ENCODE results near the gene WDR91.

Gene WDR91

DNA sequence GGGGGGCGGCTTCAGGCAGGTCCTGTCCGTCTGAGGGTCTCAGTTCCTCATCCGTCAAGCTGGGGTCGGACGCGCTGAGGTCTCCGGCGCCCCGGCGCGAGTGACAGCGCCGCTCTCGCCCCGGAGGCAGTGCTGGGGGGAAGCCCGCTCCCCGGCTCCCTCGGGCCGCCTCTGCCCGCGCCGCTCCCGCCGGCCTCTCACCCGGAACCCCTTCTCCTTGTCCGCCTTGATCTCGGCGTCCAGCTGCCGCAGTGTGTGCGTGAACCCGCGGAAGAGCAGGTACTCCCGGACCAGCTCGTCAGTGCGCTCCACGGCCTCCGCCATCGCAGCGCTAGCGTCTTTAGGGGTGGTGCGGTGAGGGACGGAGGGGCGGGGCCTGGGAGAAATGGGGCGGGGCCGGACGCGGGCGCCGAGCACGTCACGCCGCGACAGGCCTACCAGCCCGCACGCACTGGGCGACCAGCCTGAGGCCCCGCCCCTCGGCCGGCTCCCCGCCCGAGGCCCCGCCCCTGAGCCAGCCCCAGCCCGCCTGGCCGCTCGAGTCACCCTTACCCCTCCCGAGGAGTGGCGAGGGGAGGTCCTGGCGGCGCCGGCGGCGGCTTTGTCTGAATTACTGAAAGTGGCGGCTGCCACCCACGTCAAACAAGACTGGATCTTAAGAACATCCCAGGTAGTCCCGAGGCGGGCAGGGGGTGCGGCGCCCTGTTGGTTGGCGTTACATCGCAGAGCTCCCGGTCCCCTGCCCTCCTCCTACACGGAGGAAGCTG lies at the start of gene WDR91:
Gene WDR91 (minus strand): TSS at position 348 of the 767 bp plus-strand sequence. CDS start 24 bp downstream, at position 324.
- peak; percentile 95 for DNase-seq (ENCODE audit: low read depth, low spot score)

DNA sequence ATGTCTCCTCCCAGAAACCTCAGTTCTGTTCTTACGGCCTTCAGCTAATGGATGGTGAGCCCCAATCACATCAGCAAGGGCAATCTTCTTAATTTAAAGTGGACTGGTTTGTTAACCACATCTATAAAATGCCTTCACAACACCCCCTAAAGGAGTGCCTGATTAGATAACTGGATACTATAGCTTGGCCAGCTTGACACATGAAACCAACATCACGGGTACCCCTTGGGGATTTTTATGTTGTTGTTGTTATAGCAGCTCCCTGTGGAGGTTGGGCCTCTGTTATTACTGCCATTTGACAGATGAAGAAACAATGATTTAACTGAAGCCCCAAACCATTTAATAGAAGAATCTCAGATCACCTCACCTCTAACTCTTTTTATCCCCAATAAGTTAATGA lies 49.1 kb upstream of the WDR91 start:
- no peak for DNase-seq (ENCODE audit: low read depth, low spot score)

DNA sequence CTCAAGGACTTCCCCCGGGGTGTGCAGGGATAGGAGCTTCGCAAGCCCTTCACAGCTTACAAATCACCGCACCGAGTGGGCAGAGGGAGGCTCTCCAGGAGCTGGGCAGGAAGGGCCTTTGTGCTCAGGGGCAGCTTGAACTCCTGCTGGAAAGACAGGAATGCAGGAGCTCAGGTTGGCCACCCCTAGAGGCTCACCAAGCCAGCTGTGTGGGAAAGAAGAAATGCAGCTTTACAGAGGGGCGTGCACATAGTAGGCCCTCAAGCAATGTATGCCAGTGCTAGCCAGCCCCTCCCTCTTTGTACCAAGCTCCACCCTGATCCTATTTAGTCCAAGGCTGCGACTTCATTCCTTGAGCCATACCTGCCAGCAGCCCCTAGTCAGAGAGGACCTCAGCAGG lies 48.4 kb upstream of the WDR91 start:
- no peak for DNase-seq (ENCODE audit: low read depth, low spot score)

- DNase-seq (ENCODE audit: low read depth, low spot score): no peak
These were observed 47.3 kb upstream of the WDR91 start for GRCh38 chr7:135258585-135258984.

- no peak for DNase-seq (ENCODE audit: low read depth, low spot score)
These were observed 46.5 kb upstream of the WDR91 start for GRCh38 chr7:135257790-135258189.

GRCh38 chr7:135253851-135254771 lies 42.8 kb upstream of the WDR91 start:
- no peak for DNase-seq (ENCODE audit: low read depth, low spot score)

DNA sequence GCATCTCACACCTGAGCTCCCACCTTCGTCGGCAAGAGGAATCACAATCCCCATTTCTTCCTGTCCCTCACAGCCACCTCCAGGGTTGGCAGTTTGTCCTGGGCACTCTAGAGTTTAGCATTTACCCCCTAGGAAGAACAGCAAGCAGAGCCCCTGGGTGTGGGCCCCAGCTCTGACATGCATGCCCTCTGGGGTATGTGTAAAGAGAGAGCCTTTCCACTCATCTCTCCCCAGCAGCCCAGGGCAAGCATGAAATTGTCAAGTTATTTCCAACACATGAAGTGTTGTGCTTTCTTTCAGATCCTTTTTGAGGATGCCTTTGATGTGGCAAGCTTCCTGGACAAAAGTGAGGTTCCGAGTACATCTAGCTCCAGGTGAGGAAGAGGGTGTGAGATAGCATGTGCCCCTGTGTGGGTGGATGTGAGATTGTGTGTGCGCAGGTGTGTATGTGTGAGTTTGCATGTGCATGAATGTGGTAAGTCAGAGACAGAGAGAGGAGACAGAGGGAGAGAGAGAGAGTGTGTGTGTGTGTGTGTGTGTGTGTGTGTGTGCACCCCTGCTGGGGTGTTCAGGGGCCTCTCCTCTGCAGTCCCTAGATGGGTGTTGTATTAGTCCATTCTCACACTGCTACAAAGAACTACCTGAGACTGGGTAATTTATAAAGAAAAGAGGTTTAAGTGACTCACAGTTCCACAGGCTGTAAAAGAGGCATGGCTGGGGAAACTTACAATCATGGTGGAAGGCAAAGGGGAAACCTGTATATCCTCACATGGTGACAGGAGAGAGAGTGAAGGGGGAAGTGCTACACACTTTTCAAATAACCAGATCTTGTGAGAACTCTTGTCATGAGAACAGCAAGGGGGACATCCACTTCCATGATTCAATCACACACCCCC lies 40.4 kb upstream of the WDR91 start:
- DNase-seq (ENCODE audit: low read depth, low spot score): no peak

- no peak for DNase-seq (ENCODE audit: low read depth, low spot score)
These were observed 37.2 kb upstream of the WDR91 start for GRCh38 chr7:135248546-135248945.

DNA sequence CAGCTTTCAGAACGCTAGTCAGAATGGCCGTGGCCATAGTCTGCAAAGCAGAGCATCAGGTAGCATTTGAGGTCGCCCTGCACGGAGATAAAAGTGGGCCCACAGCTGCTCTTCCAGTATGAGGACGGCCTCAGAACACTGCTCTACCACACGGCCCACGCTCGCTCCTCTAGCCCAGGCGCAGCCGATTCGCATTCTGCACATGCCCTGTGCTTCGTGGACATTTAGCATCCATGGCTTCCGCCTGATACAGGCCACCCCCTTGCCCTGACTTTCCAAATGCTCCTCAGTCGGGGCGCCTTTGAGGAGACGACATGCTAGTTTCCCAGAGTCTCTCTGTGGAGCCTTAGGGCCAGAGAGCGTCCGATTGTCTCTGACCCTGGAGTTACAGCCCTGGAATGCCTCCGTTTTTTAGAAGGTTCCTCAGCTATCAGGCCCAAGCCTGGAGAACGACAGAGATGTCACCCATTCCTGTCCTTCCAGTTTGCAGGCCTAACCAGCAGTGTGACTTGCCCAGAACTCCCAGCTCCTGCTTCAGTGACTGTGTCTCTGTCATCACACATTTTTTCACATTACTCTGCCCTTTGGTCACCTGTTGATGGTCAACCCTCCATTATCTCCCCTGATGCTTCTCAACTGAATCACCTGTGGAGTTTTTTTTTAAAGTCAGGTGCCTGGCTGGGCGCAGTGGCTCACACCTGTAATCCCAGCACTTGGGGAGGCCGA lies 36.6 kb upstream of the WDR91 start:
- DNase-seq (ENCODE audit: low read depth, low spot score): no peak

GRCh38 chr7:135246191-135246825 lies 35.0 kb upstream of the WDR91 start:
- no peak for DNase-seq (ENCODE audit: low read depth, low spot score)

DNA sequence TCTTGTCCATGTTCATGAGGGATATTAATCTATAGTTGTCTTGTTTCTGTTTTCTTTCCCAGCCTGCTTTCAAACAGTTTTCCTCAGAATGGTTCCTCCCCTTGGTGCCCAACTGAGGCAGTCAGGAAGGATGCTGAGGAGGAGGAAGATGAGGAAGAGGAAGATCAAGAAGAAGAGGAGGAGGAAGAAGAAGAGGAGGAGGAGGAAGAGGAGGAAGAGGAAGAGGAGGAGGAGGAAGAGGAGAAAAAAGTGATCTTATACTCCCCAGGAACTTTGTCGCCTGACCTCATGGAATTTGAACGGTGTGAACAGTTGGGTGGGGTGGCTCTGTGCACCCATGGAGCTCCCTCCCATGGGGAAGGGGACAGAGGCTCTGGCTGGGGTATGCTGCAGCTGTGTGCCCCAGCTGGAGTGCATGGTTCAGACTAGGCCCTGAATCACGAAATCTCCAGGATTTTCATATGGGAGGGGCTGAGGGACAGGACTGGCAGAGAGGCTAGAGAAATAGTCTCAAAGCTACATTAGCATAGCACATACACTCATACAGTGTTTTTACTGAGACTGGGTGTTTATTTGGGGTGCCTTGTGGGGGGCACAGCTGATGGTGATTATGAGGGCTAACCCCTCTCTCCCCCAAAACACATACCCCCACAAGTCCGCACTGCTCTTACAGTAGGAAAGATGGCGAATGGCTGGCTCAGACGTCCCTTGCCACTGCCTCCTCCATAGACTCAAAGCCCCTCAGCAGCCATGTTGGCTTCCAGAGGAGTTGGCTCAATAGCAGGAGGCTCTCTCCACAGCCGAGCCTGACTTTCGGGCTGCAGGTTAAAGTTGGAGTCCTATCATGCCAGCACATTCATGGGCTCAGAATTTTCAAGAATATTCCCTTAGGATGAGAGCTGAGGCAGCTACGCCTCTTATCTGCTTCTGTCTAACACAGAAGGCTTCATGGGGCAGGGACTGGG lies 34.2 kb upstream of the WDR91 start:
- DNase-seq (ENCODE audit: low read depth, low spot score): no peak

GRCh38 chr7:135242096-135242684 lies 30.9 kb upstream of the WDR91 start:
- DNase-seq (ENCODE audit: low read depth, low spot score): no peak

GRCh38 chr7:135240441-135240840 lies 29.1 kb upstream of the WDR91 start:
- no peak for DNase-seq (ENCODE audit: low read depth, low spot score)

- no peak for DNase-seq (ENCODE audit: low read depth, low spot score)
These were observed 27.9 kb upstream of the WDR91 start for GRCh38 chr7:135239263-135239662.

DNA sequence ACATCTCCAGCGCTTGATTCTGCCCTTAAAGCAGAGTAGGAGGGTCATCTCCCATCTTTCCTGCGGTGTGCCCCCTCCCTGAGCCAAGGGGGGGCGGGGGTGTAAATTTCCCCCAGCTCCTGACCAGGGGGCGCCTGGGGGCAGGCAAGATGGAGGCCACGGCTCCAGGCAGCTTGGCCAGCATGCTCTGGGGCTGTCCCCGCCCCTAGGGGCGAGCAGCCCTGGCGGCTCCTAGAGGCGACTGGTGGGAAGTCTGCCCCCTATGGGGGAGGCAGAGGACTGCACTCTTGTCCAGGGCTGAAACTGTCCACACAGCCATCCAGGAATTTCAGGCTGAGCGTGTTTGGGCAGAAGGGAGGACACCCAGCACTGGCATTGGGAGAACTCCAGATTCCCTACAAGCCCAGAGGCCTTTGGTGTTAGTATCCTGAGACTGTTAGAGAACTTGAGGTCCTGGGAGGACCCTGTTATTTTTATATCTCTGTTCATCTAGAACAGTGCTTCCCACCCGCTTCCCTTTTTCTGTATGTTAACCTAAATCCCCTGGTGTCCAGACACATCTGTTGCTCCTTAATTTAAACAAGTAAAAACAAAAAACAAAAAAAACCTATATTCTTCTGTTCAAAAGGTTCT lies 26.9 kb upstream of the WDR91 start:
- no peak for DNase-seq (ENCODE audit: low read depth, low spot score)

DNA sequence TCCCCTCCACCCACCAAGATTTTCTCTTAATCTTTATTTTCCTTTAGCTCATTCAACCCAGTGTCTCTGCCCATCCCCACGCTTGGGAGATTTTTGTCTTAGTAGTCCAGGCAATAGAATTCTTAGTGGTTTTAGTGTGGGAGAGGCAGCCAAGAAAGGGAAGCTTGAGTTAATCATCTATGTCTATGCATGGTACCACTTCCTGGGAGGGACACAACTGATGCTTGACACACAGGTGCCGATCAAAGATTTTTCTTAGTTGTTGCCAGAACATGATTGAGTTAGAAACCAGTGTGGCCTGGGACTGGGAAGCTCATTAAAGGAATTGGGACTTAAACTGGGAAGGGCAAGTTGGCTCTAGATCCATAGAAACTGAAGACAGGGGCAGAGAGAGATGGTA lies 25.4 kb upstream of the WDR91 start:
- no peak for DNase-seq (ENCODE audit: low read depth, low spot score)

GRCh38 chr7:135235841-135236240 lies 24.5 kb upstream of the WDR91 start:
- DNase-seq (ENCODE audit: low read depth, low spot score): no peak

- no peak for DNase-seq (ENCODE audit: low read depth, low spot score)
These were observed 23.4 kb upstream of the WDR91 start for GRCh38 chr7:135234727-135235126.
